Trophoblast cell (in vitro differentiated cells and primary cell): ENCODE results near the gene DYNLRB1.

Experiments
- DNase-seq, 2 donors: peaks; one replicate each; pipeline ENCODE4 v3.0.0-alpha.2; 2016
- H2AFZ ChIP-seq: 2 replicates; pipeline ENCODE4 v1.6.1; 2013; ENCODE audit warnings: low read length, moderate library complexity, mild to moderate bottlenecking; ENCODE audit not compliant: insufficient read depth, poor library complexity
- H2AK5ac ChIP-seq: 2 replicates; pipeline ENCODE4 v1.6.1; 2013; ENCODE audit warnings: mild to moderate bottlenecking, low read length
- H2BK120ac ChIP-seq: 2 replicates; pipeline ENCODE4 v1.6.1; 2013; ENCODE audit warnings: low read length, mild to moderate bottlenecking, moderate library complexity; ENCODE audit not compliant: insufficient read depth, poor library complexity
- H2BK12ac ChIP-seq: 2 replicates; pipeline ENCODE4 v1.6.1; 2013; ENCODE audit warnings: mild to moderate bottlenecking, low read length, moderate library complexity
- H2BK5ac ChIP-seq: 2 replicates; pipeline ENCODE4 v1.6.1; 2013; ENCODE audit warnings: low read length, low read depth, moderate library complexity, mild to moderate bottlenecking; ENCODE audit not compliant: poor library complexity
- H3K14ac ChIP-seq: 2 replicates; pipeline ENCODE4 v1.6.1; 2013; ENCODE audit warnings: mild to moderate bottlenecking, low read length
- H3K18ac ChIP-seq: 2 replicates; pipeline ENCODE4 v1.6.1; 2013; ENCODE audit warnings: mild to moderate bottlenecking, low read length
- H3K23ac ChIP-seq: 2 replicates; pipeline ENCODE4 v1.6.1; 2013; ENCODE audit warnings: low read length
- H3K27ac ChIP-seq: 2 replicates; pipeline ENCODE4 v1.5.1; 2013; ENCODE audit warnings: low read depth, mild to moderate bottlenecking, inconsistent platforms, low read length, moderate library complexity
- H3K27me3 ChIP-seq: 2 replicates; pipeline ENCODE4 v1.6.1; 2013; ENCODE audit warnings: inconsistent platforms, mild to moderate bottlenecking, low read length, moderate library complexity; ENCODE audit not compliant: insufficient read depth
- H3K36me3 ChIP-seq, 2 experiments: 1 replicate in 1 of 2; 2 replicates in 1 of 2; pipeline ENCODE4 v1.6.1; 2013; ENCODE audit warnings: low read length in 2 of 2, mild to moderate bottlenecking in 2 of 2, moderate library complexity in 1 of 2; ENCODE audit not compliant: insufficient read depth in 2 of 2, control insufficient read depth in 1 of 2
- H3K4ac ChIP-seq: 2 replicates; pipeline ENCODE4 v1.6.1; 2013; ENCODE audit warnings: low read depth, mild to moderate bottlenecking, low read length, moderate library complexity
- H3K4me1 ChIP-seq, 2 experiments: 1 replicate in 1 of 2; 2 replicates in 1 of 2; pipeline ENCODE4 v1.6.1; 2013; ENCODE audit warnings: low read length in 2 of 2, mild to moderate bottlenecking in 2 of 2, moderate library complexity in 1 of 2; ENCODE audit not compliant: insufficient read depth in 2 of 2, control insufficient read depth in 1 of 2
- H3K4me2 ChIP-seq: 2 replicates; pipeline ENCODE4 v1.6.1; 2013; ENCODE audit warnings: inconsistent platforms, mild to moderate bottlenecking, low read length, moderate library complexity
- H3K4me3 ChIP-seq: 2 replicates; pipeline ENCODE4 v1.5.1; 2013; ENCODE audit warnings: mild to moderate bottlenecking, low read depth, low read length, inconsistent platforms
- H3K79me1 ChIP-seq: one replicate; pipeline ENCODE4 v1.6.1; 2013; ENCODE audit warnings: low read length
- H3K79me2 ChIP-seq: 2 replicates; pipeline ENCODE4 v1.6.1; 2013; ENCODE audit warnings: low read length, mild to moderate bottlenecking; ENCODE audit not compliant: control insufficient read depth, insufficient read depth, poor library complexity
- H3K9ac ChIP-seq: 2 replicates; pipeline ENCODE4 v1.6.1; 2013; ENCODE audit warnings: mild to moderate bottlenecking, low read length
- H3K9me3 ChIP-seq: 2 replicates; pipeline ENCODE4 v1.6.1; 2013; ENCODE audit warnings: low read depth, mild to moderate bottlenecking, control low read depth, inconsistent platforms, low read length; ENCODE audit not compliant: insufficient read depth
- H4K12ac ChIP-seq: 2 replicates; pipeline ENCODE4 v1.6.1; 2013; ENCODE audit warnings: low read depth, mild to moderate bottlenecking, low read length, moderate library complexity
- H4K8ac ChIP-seq: 2 replicates; pipeline ENCODE4 v1.6.1; 2013; ENCODE audit warnings: low read depth, mild to moderate bottlenecking, low read length, moderate library complexity
- H4K91ac ChIP-seq: one replicate; pipeline ENCODE4 v1.6.1; 2013; ENCODE audit warnings: low read depth, mild to moderate bottlenecking, low read length, moderate library complexity
- whole genome bisulfite sequencing: extraction: QIAGEN DNeasy Blood & Tissue Kit; methylation state at CpG from one replicate; pipeline ENCODE4 v1.1.7; 2013; ENCODE audit warnings: missing lambda C conversion rate; ENCODE audit not compliant: insufficient read length, insufficient coverage; ENCODE audit errors: extremely low coverage; 5-methylcytosine and 5-hydroxymethylcytosine counted together

Gene DYNLRB1

GRCh38 chr20:34558320-34559218 is 42.3 kb downstream of the DYNLRB1 start, which contains the start of gene MAP1LC3A:
Gene MAP1LC3A, plus strand, starts transcription at chr20:34558718. Its CDS starts 151 bp downstream, at chr20:34558869.
- Histone ChIP-seq H3K4me1 (no peaks in the 10 kb centered on the region), H3K4me3 (peak within 1 kb of the TSS; percentile 79), H3K79me1 (peaks cover 7% of the 10 kb centered on the region), H2BK5ac (no peak within 1 kb of the TSS), H4K8ac (peak within 1 kb of the TSS; percentile 80), H2BK120ac (peak within 1 kb of the TSS; percentile 60), H3K4me2 (peak within 1 kb of the TSS; percentile 62), H2AK5ac (no peak within 1 kb of the TSS), H4K91ac (peak within 1 kb of the TSS; percentile 41), H3K18ac (peak within 1 kb of the TSS; percentile 57), H4K12ac (peak within 1 kb of the TSS; percentile 88), H3K23ac (no peak within 1 kb of the TSS), H3K79me2 (peaks cover 2% of the 10 kb centered on the region), H3K36me3 (peaks cover 0 to 1% of the 10 kb centered on the region in 2 experiments), H3K4ac (peak within 1 kb of the TSS; percentile 33), H2AFZ (peak within 1 kb of the TSS; percentile 85), H3K27me3 (no peaks in the 10 kb centered on the region), H3K27ac (no peak within 1 kb of the TSS), H2BK12ac (no peak within 1 kb of the TSS), H3K9me3 (no peaks in the 10 kb centered on the region), H3K9ac (peak within 1 kb of the TSS; percentile 42), H3K14ac (peak within 1 kb of the TSS; percentile 49)
- no CpG with 5 or more reads among the region's 103 CpGs for WGBS
- DNase-seq, result peak; percentile 97 to 99

GRCh38 chr20:34559311-34560140 is 43.3 kb downstream of the DYNLRB1 start:
- no CpG with 5 or more reads among the region's 43 CpGs for WGBS
- H3K79me2 ChIP-seq, result peaks cover 2% of the 10 kb centered on the region
- no peak overlapping the region for H2AFZ ChIP-seq
- H4K12ac ChIP-seq, result no peak overlapping the region
- no peak overlapping the region for H3K27ac ChIP-seq
- H3K79me1 ChIP-seq, result peaks cover 7% of the 10 kb centered on the region
- no peak overlapping the region for H2BK5ac ChIP-seq
- H3K9me3 ChIP-seq, result no peaks in the 10 kb centered on the region
- H3K18ac ChIP-seq, result no peak overlapping the region
- peak overlapping the region; percentile 79 for H3K4me3 ChIP-seq
- peaks cover 0 to 1% of the 10 kb centered on the region in 2 experiments for H3K36me3 ChIP-seq
- no peak overlapping the region for H4K8ac ChIP-seq
- no peak overlapping the region for H2BK12ac ChIP-seq
- H3K4me2 ChIP-seq, result peak overlapping the region; percentile 62
- H4K91ac ChIP-seq, result no peak overlapping the region
- no peak overlapping the region for H3K14ac ChIP-seq
- H2BK120ac ChIP-seq, result no peak overlapping the region
- no peak overlapping the region for H2AK5ac ChIP-seq
- no peaks in the 10 kb centered on the region for H3K4me1 ChIP-seq
- H3K23ac ChIP-seq, result no peak overlapping the region
- H3K4ac ChIP-seq, result no peak overlapping the region
- H3K27me3 ChIP-seq, result no peaks in the 10 kb centered on the region
- peak in 1 of 2 donors; percentile 23 for DNase-seq
- H3K9ac ChIP-seq, result no peak overlapping the region

GRCh38 chr20:34560141-34560523 is 43.9 kb downstream of the DYNLRB1 start:
- Histone ChIP-seq H3K27me3 (no peaks in the 10 kb centered on the region), H3K36me3 (peaks cover 0 to 1% of the 10 kb centered on the region in 2 experiments), H2BK120ac (no peak overlapping the region), H3K18ac (no peak overlapping the region), H3K4me2 (no peak overlapping the region), H3K23ac (no peak overlapping the region), H3K9me3 (no peaks in the 10 kb centered on the region), H2BK5ac (no peak overlapping the region), H3K79me2 (peaks cover 2% of the 10 kb centered on the region), H3K79me1 (peaks cover 7% of the 10 kb centered on the region), H4K8ac (no peak overlapping the region), H2AK5ac (no peak overlapping the region), H3K14ac (no peak overlapping the region), H4K12ac (no peak overlapping the region), H3K4me3 (no peak overlapping the region), H3K4me1 (no peaks in the 10 kb centered on the region), H2BK12ac (no peak overlapping the region), H3K9ac (no peak overlapping the region), H2AFZ (no peak overlapping the region), H4K91ac (no peak overlapping the region), H3K4ac (no peak overlapping the region), H3K27ac (no peak overlapping the region)
- no peak for DNase-seq
- WGBS, result no CpG with 5 or more reads among the region's 12 CpGs

GRCh38 chr20:34560614-34561013 is 44.4 kb downstream of the DYNLRB1 start:
- Histone ChIP-seq H2BK12ac (no peak overlapping the region), H3K79me2 (peaks cover 2% of the 10 kb centered on the region), H3K4me1 (no peaks in the 10 kb centered on the region), H2AK5ac (no peak overlapping the region), H2BK5ac (no peak overlapping the region), H3K4ac (no peak overlapping the region), H3K23ac (no peak overlapping the region), H4K12ac (no peak overlapping the region), H2AFZ (no peak overlapping the region), H3K4me2 (no peak overlapping the region), H3K9ac (no peak overlapping the region), H4K8ac (no peak overlapping the region), H3K4me3 (no peak overlapping the region), H3K27me3 (no peaks in the 10 kb centered on the region), H3K27ac (no peak overlapping the region), H4K91ac (no peak overlapping the region), H3K79me1 (peaks cover 7% of the 10 kb centered on the region), H3K9me3 (peaks cover 1% of the 10 kb centered on the region), H2BK120ac (no peak overlapping the region), H3K36me3 (peaks cover 0 to 1% of the 10 kb centered on the region in 2 experiments), H3K18ac (no peak overlapping the region), H3K14ac (no peak overlapping the region)
- WGBS, result no CpG with 5 or more reads among the region's 7 CpGs
- no peak for DNase-seq
